Body of pancreas (tissue), 4 donors: ENCODE measurements around the gene EDEM2. TPM values are rescaled to one million over a fixed set of nuclear protein-coding genes. Genes with fewer than 3 reads are reported as not detected.

Experiments used
- ATAC-seq: fragments of 150-250 bp; one replicate; pipeline ENCODE4 v1.9.1; 2016
- DNase-seq, 4 donors: peaks; one replicate each; pipeline ENCODE4 v3.0.0-alpha.2; 2019
- H3K27ac ChIP-seq, 4 donors: fragments of 200-600 bp; sonication (generic); 1 replicate in 3 of 4; 2 replicates in 1 of 4; pipeline versions ENCODE4 v1.5.1 to v1.6.1; 2016 to 2019; ENCODE audit warnings: mild to moderate bottlenecking in 1 of 4, mixed read lengths in 1 of 4, moderate library complexity in 1 of 4
- H3K27me3 ChIP-seq, 2 donors: fragments of 200-600 bp; sonication (generic); one replicate each; pipeline ENCODE4 v1.6.0; 2016; ENCODE audit warnings: mild to moderate bottlenecking in 1 of 2
- H3K36me3 ChIP-seq, 2 donors: fragments of 200-600 bp; sonication (generic); replicated peaks in 1 of 2; 2 replicates each; pipeline ENCODE4 v1.5.1; 2016; ENCODE audit warnings: low read depth in 2 of 2; ENCODE audit not compliant: insufficient read depth in 1 of 2
- H3K4me1 ChIP-seq: fragments of 200-600 bp; sonication (generic); one replicate; pipeline ENCODE4 v1.6.0; 2016
- H3K4me3 ChIP-seq, 2 donors: fragments of 200-600 bp; sonication (generic); 1 replicate in 1 of 2; 2 replicates in 1 of 2; pipeline ENCODE4 v1.5.1; 2016 to 2019
- H3K9me3 ChIP-seq, 3 donors: fragments of 200-600 bp; sonication (generic); 1 replicate in 2 of 3; 2 replicates in 1 of 3; pipeline ENCODE4 v1.5.1; 2016
- CTCF ChIP-seq, 7 experiments: fragments of 450-650 bp in 4 of 7; fragments of 200-600 bp in 3 of 7; sonication (generic) in 3 of 7; IDR thresholded peaks; one replicate each; pipeline ENCODE4 v1.5.1; 2016 to 2019; ENCODE audit warnings: antibody characterized with exemption in 7 of 7
- POLR2A ChIP-seq, 3 donors: fragments of 450-650 bp; IDR thresholded peaks; one replicate each; pipeline ENCODE4 v1.6.1; 2016; ENCODE audit warnings: antibody characterized with exemption in 3 of 3, mild to moderate bottlenecking in 2 of 3
- WGBS, 2 donors: methylation state at CpG; one replicate each; pipeline ENCODE4 v1.1.5; 2017; 5-methylcytosine and 5-hydroxymethylcytosine counted together
- intact Hi-C: fragments of 100-400 bp; cut with DNase I; formaldehyde crosslinking; loops from one replicate; pipeline ENCODE4 v1.15.1; 2023
- total RNA-seq, 2 donors: library from RNA; depleted of rRNA; stranded (reverse); fragments of >200 nt; gene quantifications; one replicate each; pipeline ENCODE4 v1.1.0, GENCODE V29; 2016

The EDEM2 gene
- total RNA-seq, 2 donors from 2014 or later, result 18.1 to 24.6 TPM

DNA sequence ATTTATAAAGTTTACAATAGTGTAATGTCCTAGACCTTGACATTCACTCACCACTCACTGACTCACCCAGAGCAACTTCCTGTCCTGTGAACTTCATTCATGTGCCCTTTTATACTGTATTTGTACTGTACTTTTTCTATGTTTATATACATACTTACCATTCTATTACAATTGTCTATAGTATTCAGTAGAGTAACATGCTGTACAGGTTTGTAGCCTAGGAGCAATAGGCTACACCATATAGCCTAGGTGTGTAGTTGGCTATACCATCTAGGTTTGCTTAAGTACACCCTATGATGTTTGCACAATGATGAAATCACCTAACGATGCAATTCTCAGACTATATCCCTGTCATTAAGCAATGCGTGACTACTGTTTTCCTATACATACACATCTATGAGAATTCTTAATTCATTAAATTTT, 17.5 kb downstream of the EDEM2 start:
- 68 to 72% methylated on average over 2 of the region's 2 CpGs for WGBS, 2 donors
- peaks cover 0 to 55% of the 10 kb centered on the region in 2 donors for H3K36me3 ChIP-seq
- TF ChIP-seq CTCF (IDR thresholded peaks at IDR 0.05), result no peak
- TF ChIP-seq POLR2A (IDR thresholded peaks at IDR 0.05), result no peak
- DNase-seq, result no peak
- intact Hi-C loops, result no loop called here
- H3K27me3 ChIP-seq, result no peaks in the 10 kb centered on the region
- no peak for ATAC-seq
- H3K9me3 ChIP-seq, result no peaks in the 10 kb centered on the region
- H3K27ac ChIP-seq, result no peak overlapping the region
- peaks cover 5% of the 10 kb centered on the region for H3K4me1 ChIP-seq
- no peak overlapping the region for H3K4me3 ChIP-seq

DNA sequence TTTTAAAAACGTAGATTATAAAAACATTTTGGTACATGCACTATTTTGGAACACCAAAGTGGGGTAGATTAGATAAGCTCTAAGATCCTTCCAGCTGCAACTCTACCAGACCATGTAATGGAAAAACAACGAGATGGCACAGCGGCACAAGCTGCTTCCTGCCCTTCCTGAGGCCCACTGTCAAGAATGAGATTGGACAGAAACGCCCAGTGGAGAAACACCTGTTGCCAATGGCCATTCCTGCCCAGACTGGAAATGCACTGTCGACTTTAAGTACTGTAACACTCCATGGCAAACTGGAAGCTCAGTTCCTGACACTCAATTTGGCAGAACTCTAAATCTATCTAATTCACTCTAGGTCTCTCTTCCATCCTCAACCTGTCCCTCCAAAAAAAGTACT, 21.4 kb downstream of the EDEM2 start:
- DNase-seq (no peak), ATAC-seq (no peak)
- no peaks in the 10 kb centered on the region for H3K27me3 ChIP-seq
- WGBS, 2 donors, result 63 to 71% methylated on average over 5 of the region's 5 CpGs
- H3K4me1 ChIP-seq, result no peaks in the 10 kb centered on the region
- no peak overlapping the region for H3K27ac ChIP-seq
- intact Hi-C loops, result no loop called here
- no peaks in the 10 kb centered on the region for H3K9me3 ChIP-seq
- H3K36me3 ChIP-seq, result peaks cover 17 to 60% of the 10 kb centered on the region in 2 donors
- H3K4me3 ChIP-seq, result no peak overlapping the region
- no peak for TF ChIP-seq POLR2A (IDR thresholded peaks at IDR 0.05)
- TF ChIP-seq CTCF (IDR thresholded peaks at IDR 0.05), result no peak

DNA sequence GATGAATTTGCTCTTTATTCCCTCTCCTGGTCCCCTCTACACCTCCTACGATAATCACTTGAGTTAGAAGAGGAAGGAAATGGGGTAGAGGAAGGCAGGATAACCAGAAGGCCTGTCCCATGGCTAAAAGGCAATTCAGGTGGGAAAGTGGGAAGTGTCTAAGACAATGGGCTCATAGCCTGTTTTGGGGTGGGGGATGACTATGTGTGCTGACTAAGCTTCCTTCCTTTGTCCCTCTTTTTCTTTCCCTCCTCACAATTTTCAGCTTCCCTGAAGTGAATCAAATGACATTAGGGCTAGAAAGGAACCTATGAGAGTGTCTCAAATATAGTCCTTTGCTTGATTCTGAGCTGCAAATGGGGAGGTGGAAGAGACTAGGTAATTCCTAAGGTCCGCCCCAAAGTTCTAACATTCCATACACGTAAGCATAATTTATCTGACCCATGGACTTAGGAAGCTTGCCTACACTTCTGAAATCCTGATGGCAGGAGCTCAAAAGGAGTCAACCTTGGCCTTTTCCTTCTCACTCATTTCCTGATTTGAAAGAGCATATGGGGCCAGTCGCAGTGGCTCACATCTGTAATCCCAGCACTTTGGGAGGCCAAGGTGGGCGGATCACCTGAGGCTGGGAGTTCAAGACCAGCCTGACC, 24.3 kb downstream of the EDEM2 start:
- Histone ChIP-seq H3K9me3 (no peaks in the 10 kb centered on the region), H3K4me3 (no peak overlapping the region), H3K27me3 (no peaks in the 10 kb centered on the region), H3K27ac (no peak overlapping the region), H3K4me1 (no peaks in the 10 kb centered on the region), H3K36me3 (peaks cover 20 to 66% of the 10 kb centered on the region in 2 donors)
- intact Hi-C loops, result no loop called here
- ATAC-seq, result no peak
- 89 to 93% methylated on average over 5 of the region's 5 CpGs for WGBS, 2 donors
- no peak for DNase-seq
- no peak for TF ChIP-seq CTCF (IDR thresholded peaks at IDR 0.05)
- no peak for TF ChIP-seq POLR2A (IDR thresholded peaks at IDR 0.05)

DNA sequence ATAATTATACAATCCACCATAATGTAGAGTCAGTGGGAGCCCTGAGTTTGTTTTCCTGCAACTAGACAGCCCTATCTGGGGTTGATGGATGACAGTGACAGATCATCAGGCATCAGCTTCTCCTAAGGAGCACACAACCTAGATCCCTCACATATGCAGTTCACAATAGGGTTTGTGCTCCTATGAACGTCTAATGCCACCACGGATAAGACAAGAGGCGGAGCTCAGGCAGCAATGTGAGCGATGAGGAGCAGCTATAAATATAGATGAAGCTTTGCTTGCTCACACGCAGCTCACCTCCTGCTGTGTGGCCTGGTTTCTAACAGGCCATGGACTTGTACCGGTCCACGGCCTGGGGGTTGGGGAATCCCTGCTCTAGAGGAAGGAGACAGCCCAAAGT, 25.9 kb downstream of the EDEM2 start:
- Histone ChIP-seq H3K9me3 (no peaks in the 10 kb centered on the region), H3K27ac (no peak overlapping the region), H3K27me3 (no peaks in the 10 kb centered on the region), H3K36me3 (peaks cover 22 to 56% of the 10 kb centered on the region in 2 donors), H3K4me1 (no peaks in the 10 kb centered on the region), H3K4me3 (no peak overlapping the region)
- DNase-seq (no peak), ATAC-seq (no peak)
- intact Hi-C loops, result no loop called here
- 90 to 95% methylated on average over 7 of the region's 7 CpGs for WGBS, 2 donors
- TF ChIP-seq CTCF (IDR thresholded peaks at IDR 0.05) (no peak), POLR2A (IDR thresholded peaks at IDR 0.05) (no peak)
